ENCODE measurements around the gene GNAZ.
"Not testable (repeated sequence)": the region's sequence is repeated elsewhere in the genome, so short reads cannot be mapped to it uniquely, and the experiment has no call there.

The GNAZ gene

DNA sequence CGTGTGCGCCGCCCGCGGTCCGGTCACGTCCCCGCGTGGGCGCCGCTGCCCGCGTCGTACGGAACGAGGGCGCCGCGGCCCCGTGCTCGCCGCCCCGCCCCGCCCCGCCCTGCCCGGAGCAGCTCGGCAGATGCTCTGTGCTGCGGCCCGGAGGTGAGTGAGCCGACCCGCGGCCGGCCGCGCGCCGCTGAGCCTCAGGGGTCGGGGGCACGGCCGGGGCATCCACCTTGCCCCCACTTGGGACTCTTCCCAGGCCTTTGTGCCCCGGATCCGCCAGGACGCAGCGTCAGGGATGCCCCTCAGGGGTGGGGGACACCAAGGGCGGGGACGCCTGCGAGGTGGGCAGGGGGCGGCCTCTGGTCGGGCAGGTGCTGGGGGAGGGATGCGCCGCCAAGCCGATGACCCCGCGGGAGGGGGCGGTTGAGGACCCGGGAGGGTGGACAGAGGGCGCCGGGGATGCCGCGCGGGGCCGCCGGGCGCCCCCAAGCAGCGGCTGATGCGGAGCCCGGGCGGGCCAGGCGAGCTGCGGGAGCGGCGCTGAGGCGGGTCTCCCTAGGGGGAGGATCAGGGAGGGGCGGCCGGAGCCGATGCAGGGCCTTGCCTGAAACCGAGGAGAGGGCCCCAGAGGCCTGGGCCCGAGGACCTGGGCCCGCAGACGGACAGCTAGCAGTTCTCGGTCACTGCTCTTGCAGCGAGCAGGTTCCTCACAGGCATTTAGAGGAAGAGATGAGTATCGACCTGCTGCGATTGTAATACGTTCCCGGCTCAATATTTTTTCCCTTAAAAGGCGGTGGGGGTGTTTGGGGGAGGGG lies at the start of gene GNAZ:
Gene GNAZ, plus strand, starts transcription at position 102 of the 812 bp plus-strand sequence. CDS start 25,177 bp downstream, outside the sequence.
- DNase-seq: peak in 1 of 2 experiments; percentile 61

- no peak for DNase-seq
Observed at GRCh38 chr22:23020659-23021293, 49.5 kb upstream of the GNAZ start.

- not testable (repeated sequence) for DNase-seq
Observed at GRCh38 chr22:23021660-23022353, 48.5 kb upstream of the GNAZ start.

GRCh38 chr22:23023294-23023693 lies 47.0 kb upstream of the GNAZ start:
- DNase-seq: no peak

DNA sequence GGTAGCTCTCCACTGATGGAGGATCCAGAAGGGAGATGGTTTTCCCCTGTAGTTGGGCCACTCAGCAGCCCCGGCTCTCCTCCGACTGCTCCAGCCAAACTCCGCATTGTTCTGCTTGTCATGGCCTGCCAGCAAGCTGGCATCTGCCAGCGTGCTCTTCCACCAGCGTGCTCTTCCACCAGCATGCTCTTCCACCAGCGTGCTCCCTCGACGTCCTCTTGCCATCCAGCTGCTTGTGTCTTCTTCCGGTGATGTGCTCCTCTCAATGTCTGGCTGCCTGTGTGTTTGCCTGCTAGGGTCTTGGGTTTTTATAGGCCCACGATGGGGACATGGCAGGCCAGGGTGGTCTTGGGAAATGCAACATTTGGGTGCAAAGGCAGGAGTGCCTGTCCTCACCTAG lies 43.5 kb upstream of the GNAZ start:
- no peak for DNase-seq

- DNase-seq: not testable (repeated sequence)
Observed at GRCh38 chr22:23027849-23028248, 42.5 kb upstream of the GNAZ start.

DNA sequence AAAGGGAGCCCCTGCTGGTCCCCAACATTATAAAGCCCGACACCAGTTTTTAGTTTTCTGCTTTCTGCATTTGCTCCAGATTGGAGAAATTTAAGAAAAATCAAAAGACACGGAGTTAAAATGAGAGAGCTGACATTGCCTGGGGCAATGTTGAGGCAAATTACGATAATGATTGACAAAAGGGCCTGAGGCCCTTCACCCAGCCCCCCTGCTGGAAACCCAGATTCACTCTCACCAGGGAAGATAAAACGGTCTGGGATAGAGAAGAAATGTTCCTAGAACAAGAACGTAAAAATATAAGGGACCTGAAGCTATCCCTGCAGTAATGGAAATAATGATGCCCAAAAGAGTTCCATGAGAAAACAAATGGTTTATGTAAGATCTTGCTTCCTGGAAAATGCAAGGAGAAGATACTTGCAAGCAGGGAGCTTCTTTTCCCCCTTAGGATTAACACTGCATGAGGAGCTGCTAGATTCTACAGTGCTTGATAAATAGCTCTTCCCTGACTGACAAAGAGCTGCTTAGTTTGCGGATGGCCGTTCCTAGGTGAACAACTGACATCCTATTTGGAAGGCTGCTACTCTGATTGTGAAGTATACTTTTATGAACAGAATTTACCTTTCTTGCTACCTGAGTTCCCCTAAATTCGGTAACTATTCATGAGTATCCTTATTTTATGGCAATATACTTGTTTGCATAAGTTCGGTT lies 40.6 kb upstream of the GNAZ start:
- DNase-seq: no peak

DNA sequence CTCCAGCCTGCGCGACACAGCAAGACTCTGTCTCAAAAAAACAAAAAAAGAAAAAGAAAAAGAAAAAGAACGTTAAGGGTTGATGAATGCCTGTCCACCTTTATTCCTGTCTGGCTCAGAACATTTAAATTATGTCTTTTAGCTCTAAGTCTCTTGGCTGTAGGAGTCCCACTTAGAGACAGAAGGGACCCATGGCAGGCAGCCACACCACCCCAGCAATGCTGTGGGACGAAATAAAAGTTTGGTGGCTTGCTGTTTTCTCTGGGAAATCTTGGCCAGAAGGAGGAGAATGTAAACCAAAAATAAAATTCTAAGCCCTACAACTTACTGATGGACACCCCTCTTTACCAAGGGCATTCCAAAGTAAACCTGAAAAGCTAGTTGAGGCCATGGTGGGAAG lies 38.9 kb upstream of the GNAZ start:
- DNase-seq: no peak

GRCh38 chr22:23031786-23032185 lies 38.5 kb upstream of the GNAZ start:
- DNase-seq: no peak

DNA sequence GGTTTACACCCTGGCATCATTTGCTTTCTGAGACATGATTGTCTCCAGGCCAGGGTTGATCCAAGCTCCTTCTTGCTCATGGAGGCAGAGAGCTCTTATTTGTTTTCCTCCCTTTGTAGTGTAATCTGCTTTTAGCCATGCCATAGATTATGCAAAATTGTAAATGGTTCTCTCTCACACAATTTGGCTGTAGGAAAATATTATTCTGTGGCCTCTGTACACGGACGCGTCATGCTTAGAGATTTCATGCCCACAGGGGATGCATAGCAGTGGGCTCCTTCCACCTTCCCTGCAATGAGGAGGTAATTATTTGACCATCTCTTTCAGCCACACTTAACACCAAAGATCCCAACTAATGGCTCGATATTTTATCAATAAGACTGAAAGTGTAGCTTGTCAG lies 37.7 kb upstream of the GNAZ start:
- peak; percentile 49 to 73 for DNase-seq

- DNase-seq: no peak
Observed at GRCh38 chr22:23033116-23033905, 37.0 kb upstream of the GNAZ start.

DNA sequence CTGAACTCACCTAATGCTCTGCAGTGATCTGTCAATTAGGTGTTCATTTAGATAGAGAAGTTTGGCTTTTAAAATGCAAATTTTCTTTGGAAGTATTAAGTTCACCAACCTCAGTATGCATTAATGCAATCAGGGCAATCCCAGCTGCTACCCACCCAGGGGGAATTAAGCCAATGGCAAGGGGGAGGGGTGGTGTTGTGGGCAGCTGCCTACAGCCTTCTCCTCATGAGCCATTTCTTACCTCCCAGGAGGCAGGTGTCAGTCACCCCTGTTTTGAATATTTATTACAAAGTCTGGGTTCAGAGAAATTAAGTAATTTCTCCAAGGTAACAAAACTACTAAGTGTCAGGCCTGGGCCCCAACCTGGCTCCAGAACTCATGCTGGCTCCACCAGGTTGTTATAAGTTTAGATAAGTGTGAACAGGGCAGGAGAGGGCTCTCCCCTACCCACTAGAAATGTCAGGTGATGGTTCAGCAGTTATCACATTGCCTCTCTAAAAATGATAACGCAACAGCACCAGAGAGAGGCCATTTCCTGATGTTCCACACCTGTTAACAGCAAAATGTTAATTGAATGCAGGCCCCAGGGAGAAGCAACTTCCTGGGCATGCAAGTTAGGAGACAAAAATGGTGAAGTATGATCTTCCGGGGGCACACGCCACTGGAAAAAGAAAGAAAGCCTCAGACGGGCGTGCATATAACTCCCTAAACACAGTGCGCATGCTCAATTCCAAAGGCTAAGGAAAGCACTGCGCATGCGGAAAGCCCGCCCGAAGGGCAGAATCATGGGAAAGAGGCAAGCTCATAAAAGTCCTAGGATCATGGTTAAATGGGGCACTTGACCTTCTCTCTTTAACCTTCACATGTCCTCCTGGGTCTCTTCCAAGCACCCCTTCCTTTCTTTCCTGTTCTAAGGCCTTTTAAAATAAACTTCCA lies 35.4 kb upstream of the GNAZ start:
- peak; percentile 16 to 51 for DNase-seq

DNA sequence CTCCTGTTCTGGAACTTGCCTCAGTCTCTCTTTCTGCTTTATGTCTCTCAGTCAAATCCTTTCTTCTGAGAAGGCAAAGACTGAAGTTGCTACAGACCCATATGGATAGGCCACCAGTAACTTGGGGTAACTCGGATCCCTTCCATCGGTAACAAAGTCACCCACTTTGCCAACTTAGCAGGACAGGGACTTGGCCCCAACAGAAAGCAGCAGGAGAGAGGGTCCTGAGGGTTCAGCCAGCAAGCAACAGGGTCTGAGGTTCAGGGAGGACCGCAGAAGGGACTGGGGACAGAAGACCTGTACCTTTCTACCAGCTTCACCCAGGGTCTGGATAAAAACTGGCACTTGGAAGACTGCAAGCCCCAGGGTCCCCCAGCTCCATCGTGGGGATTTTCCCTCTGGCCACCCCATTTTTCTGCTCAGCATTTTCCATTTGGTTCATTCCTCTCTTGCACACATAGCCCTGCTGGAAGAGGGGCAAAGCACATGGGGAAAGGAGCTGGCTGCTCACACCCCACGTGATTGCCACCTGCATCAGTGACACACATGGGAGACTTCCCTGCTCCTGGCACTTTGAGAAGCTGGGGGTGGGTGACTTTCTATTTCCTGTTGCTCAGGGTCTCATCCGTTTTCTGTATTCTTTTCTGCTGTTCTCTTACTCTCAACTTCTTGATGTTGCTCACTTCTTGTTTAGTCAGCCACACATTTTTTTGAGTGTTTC lies 34.6 kb upstream of the GNAZ start:
- DNase-seq: no peak

- no peak for DNase-seq
Observed at GRCh38 chr22:23036684-23037428, 33.5 kb upstream of the GNAZ start.

- no peak for DNase-seq
Observed at GRCh38 chr22:23037429-23038333, 32.6 kb upstream of the GNAZ start.

- DNase-seq: no peak
Observed at GRCh38 chr22:23038334-23038642, 32.0 kb upstream of the GNAZ start.

DNA sequence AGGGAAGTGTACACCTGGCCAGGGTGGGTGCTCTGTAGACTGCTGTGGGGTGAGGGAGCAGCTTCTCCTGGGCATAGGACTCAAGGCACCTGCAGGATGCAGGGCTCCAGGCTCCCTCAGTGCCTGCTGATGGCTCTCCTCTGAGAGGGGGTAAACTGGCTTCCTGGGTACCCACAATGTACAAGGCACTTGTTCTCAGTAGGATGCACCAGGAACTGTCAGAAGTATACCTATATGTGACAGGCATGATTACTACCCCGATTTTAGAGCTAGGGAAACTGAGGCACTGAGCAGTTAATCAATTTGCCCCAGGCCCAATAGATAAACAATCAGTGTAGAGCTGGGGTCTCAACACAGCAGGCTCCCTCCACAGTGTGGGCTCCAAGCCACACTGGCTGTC lies 31.4 kb upstream of the GNAZ start:
- no peak for DNase-seq

- no peak for DNase-seq
Observed at GRCh38 chr22:23042179-23042578, 28.1 kb upstream of the GNAZ start.

DNA sequence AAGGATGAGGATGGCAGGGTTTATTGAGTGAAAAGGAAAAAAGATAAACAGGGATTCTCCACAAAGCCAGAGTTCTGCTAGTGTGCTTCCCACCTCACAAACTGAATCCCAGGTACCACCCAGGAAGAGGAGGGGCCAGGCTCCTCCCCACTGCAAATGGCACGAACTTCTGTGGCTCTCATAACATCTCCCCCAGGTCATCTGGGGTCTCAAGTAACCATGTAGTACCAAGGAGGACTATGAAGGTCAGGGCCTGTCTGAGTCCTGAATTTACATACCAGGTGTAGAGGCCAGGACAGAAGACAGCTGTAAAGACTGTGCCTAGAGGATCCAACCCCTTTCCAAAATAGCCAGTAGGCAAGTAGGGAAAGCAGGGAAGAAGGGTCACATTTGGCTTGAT lies 25.7 kb upstream of the GNAZ start:
- peak in 1 of 2 experiments; percentile 3 for DNase-seq

Measured in NCI-H526 (cell line).